Vagina (tissue), 2 donors: ENCODE results near the gene SNORC. TPM values are rescaled to one million over a fixed set of nuclear protein-coding genes. Genes with fewer than 3 reads are reported as not detected.

Experiments
- DNase-seq, 2 donors: peaks; one replicate each; pipeline ENCODE4 v3.0.0-alpha.2; 2017; ENCODE audit errors: extremely low spot score in 2 of 2
- H3K27ac ChIP-seq: fragments of 200-600 bp; sonication (generic); one replicate; pipeline ENCODE4 v1.5.1; 2019
- H3K27me3 ChIP-seq: fragments of 200-600 bp; sonication (generic); one replicate; pipeline ENCODE4 v1.5.1; 2019
- H3K36me3 ChIP-seq, 2 donors: fragments of 200-600 bp; sonication (generic); one replicate each; pipeline ENCODE4 v1.5.1; 2017 to 2019
- H3K4me1 ChIP-seq: fragments of 200-600 bp; sonication (generic); one replicate; pipeline ENCODE4 v1.5.1; 2019
- H3K4me3 ChIP-seq, 2 donors: fragments of 200-600 bp; sonication (generic); 1 replicate in 1 of 2; 2 replicates in 1 of 2; pipeline ENCODE4 v1.5.1; 2016 to 2019
- H3K9me3 ChIP-seq: fragments of 200-600 bp; sonication (generic); one replicate; pipeline ENCODE4 v1.5.1; 2019
- CTCF ChIP-seq, 3 experiments: fragments of 450-650 bp in 2 of 3; fragments of 200-600 bp in 1 of 3; sonication (generic) in 1 of 3; IDR thresholded peaks; one replicate each; pipeline ENCODE4 v1.5.1; 2017 to 2019; ENCODE audit warnings: antibody characterized with exemption in 3 of 3, mild to moderate bottlenecking in 2 of 3, moderate library complexity in 2 of 3
- POLR2A ChIP-seq, 2 donors: fragments of 450-650 bp; IDR thresholded peaks; one replicate each; pipeline ENCODE4 v1.6.1; 2017; ENCODE audit warnings: antibody characterized with exemption in 2 of 2, mild to moderate bottlenecking in 2 of 2, moderate library complexity in 2 of 2
- POLR2AphosphoS5 ChIP-seq, 2 donors: sonication (generic); formaldehyde crosslinking; IDR thresholded peaks; one replicate each; pipeline ENCODE4 v1.9.0; 2017; ENCODE audit warnings: antibody characterized with exemption in 2 of 2, mild to moderate bottlenecking in 2 of 2, low read depth in 1 of 2; ENCODE audit not compliant: insufficient read depth in 1 of 2
- intact Hi-C: fragments of 100-400 bp; cut with DNase I; formaldehyde crosslinking; loops from one replicate; pipeline ENCODE4 v1.15.1; 2023
- total RNA-seq: library from RNA; depleted of rRNA; stranded (reverse); fragments of >200 nt; gene quantifications from one replicate; pipeline ENCODE4 v1.2.3, GENCODE V29; 2016

The SNORC gene
- total RNA-seq, 1 donor from 2014 or later = not detected

GRCh38 chr2:232836934-232837333 is 33.1 kb upstream of the SNORC start:
- TF ChIP-seq POLR2A (IDR thresholded peaks at IDR 0.05) = no peak
- TF ChIP-seq POLR2AphosphoS5 (IDR thresholded peaks at IDR 0.05; ENCODE audit: insufficient read depth in 1 of 2, low read depth in 1 of 2) = no peak
- TF ChIP-seq CTCF (IDR thresholded peaks at IDR 0.05) = no peak
- H3K27ac ChIP-seq = no peak overlapping the region
- H3K4me1 ChIP-seq = no peaks in the 10 kb centered on the region
- no peaks in the 10 kb centered on the region for H3K27me3 ChIP-seq
- intact Hi-C loops = no loop called here
- H3K36me3 ChIP-seq = peaks cover 0 to 67% of the 10 kb centered on the region in 2 donors
- H3K9me3 ChIP-seq = no peaks in the 10 kb centered on the region
- no peak for DNase-seq
- no peak overlapping the region for H3K4me3 ChIP-seq

- DNase-seq = no peak
- H3K4me3 ChIP-seq = no peak overlapping the region
- peaks cover 0 to 54% of the 10 kb centered on the region in 2 donors for H3K36me3 ChIP-seq
- intact Hi-C loops = no loop called here
- H3K9me3 ChIP-seq = no peaks in the 10 kb centered on the region
- no peak for TF ChIP-seq CTCF (IDR thresholded peaks at IDR 0.05)
- no peak for TF ChIP-seq POLR2A (IDR thresholded peaks at IDR 0.05)
- no peak for TF ChIP-seq POLR2AphosphoS5 (IDR thresholded peaks at IDR 0.05; ENCODE audit: insufficient read depth in 1 of 2, low read depth in 1 of 2)
- no peaks in the 10 kb centered on the region for H3K27me3 ChIP-seq
- no peaks in the 10 kb centered on the region for H3K4me1 ChIP-seq
- H3K27ac ChIP-seq = no peak overlapping the region
Observed at GRCh38 chr2:232838406-232838874, 31.6 kb upstream of the SNORC start.

- Histone ChIP-seq H3K27ac (no peak overlapping the region), H3K36me3 (peaks cover 0 to 55% of the 10 kb centered on the region in 2 donors), H3K4me1 (no peaks in the 10 kb centered on the region), H3K27me3 (no peaks in the 10 kb centered on the region), H3K4me3 (no peak overlapping the region), H3K9me3 (no peaks in the 10 kb centered on the region)
- DNase-seq = no peak
- TF ChIP-seq POLR2AphosphoS5 (IDR thresholded peaks at IDR 0.05; ENCODE audit: insufficient read depth in 1 of 2, low read depth in 1 of 2) (no peak), CTCF (IDR thresholded peaks at IDR 0.05) (no peak), POLR2A (IDR thresholded peaks at IDR 0.05) (no peak)
- intact Hi-C loops = no loop called here
Observed at GRCh38 chr2:232839411-232840079, 30.5 kb upstream of the SNORC start.

GRCh38 chr2:232842689-232843088 is 27.4 kb upstream of the SNORC start:
- peaks cover 0 to 74% of the 10 kb centered on the region in 2 donors for H3K36me3 ChIP-seq
- TF ChIP-seq CTCF (IDR thresholded peaks at IDR 0.05) (no peak), POLR2AphosphoS5 (IDR thresholded peaks at IDR 0.05; ENCODE audit: insufficient read depth in 1 of 2, low read depth in 1 of 2) (no peak), POLR2A (IDR thresholded peaks at IDR 0.05) (no peak)
- intact Hi-C loops = no loop called here

GRCh38 chr2:232843834-232844233 is 26.2 kb upstream of the SNORC start:
- Histone ChIP-seq H3K4me3 (no peak overlapping the region), H3K9me3 (no peaks in the 10 kb centered on the region), H3K4me1 (no peaks in the 10 kb centered on the region), H3K36me3 (peaks cover 0 to 85% of the 10 kb centered on the region in 2 donors), H3K27me3 (no peaks in the 10 kb centered on the region), H3K27ac (no peak overlapping the region)
- DNase-seq = no peak
- TF ChIP-seq CTCF (IDR thresholded peaks at IDR 0.05) (no peak), POLR2AphosphoS5 (IDR thresholded peaks at IDR 0.05; ENCODE audit: insufficient read depth in 1 of 2, low read depth in 1 of 2) (no peak), POLR2A (IDR thresholded peaks at IDR 0.05) (no peak)
- intact Hi-C loops = no loop called here

More at GRCh38 chr2:232842689-232843088, 27.4 kb upstream of the SNORC start:
- Histone ChIP-seq H3K4me3 (no peak overlapping the region), H3K9me3 (no peaks in the 10 kb centered on the region), H3K27me3 (no peaks in the 10 kb centered on the region), H3K4me1 (no peaks in the 10 kb centered on the region), H3K27ac (no peak overlapping the region)
- DNase-seq = no peak
